ENCODE data around the gene ZNF468. TPM values are rescaled to one million over a fixed set of nuclear protein-coding genes. Genes with fewer than 3 reads are reported as not detected.

The ZNF468 gene
- total and polyA plus RNA-seq, 2 donors (not counting 3 experiments of a cell fraction or from before 2014, with no cell fraction given) = 6.3 to 12.6 TPM

- Histone ChIP-seq H3K79me2 (ENCODE audit: control insufficient read depth, insufficient read depth, low read length) (no peaks in the 10 kb centered on the region), H4K20me1 (replicated peaks; ENCODE audit: control insufficient read depth, extremely low read depth, insufficient read depth, low read length) (no peaks in the 10 kb centered on the region), H3K36me3 (ENCODE audit: control insufficient read depth in 2 of 2, extremely low read depth in 1 of 2, insufficient read depth in 2 of 2, low read length in 2 of 2) (no peaks in the 10 kb centered on the region), H3K27me3 (ENCODE audit: control insufficient read depth in 2 of 2, insufficient read depth in 2 of 2, low read length in 2 of 2) (no peaks in the 10 kb centered on the region), H3K9me3 (replicated peaks; ENCODE audit: control insufficient read depth, insufficient read depth, low read length) (no peaks in the 10 kb centered on the region), H3K9me1 (replicated peaks; ENCODE audit: control insufficient read depth, extremely low read depth, insufficient read depth, low read length) (no peaks in the 10 kb centered on the region), H3K9ac (replicated peaks; ENCODE audit: extremely low read depth, insufficient read depth, low read length) (no peak overlapping the region), H3K4me3 (replicated peaks in 1 of 3; ENCODE audit: insufficient read depth in 1 of 3, low read depth in 1 of 3, low read length in 3 of 3) (no peak overlapping the region), H3K4me2 (ENCODE audit: insufficient read depth, low read length) (no peak overlapping the region), H2AFZ (ENCODE audit: low read depth, low read length) (no peak overlapping the region), H3K4me1 (ENCODE audit: control insufficient read depth, extremely low read depth, insufficient read depth, low read length) (no peaks in the 10 kb centered on the region), H3K27ac (ENCODE audit: insufficient read depth, low read depth, low read length) (no peak overlapping the region)
- CTCF ChIA-PET = no interaction called here
- dilution Hi-C loops (cut with MboI; ENCODE audit: extremely low pct_ligation_motif_present, low sequenced_read_pairs) = no loop called here
- DNase-seq (ENCODE audit: low read depth, low spot score) (no peak), FAIRE-seq (no peak)
- TF ChIP-seq MAX (IDR thresholded peaks at IDR 0.05; ENCODE audit: insufficient read depth, insufficient read length) (no peak), EZH2 (IDR thresholded peaks at IDR 0.05; ENCODE audit: borderline replicate concordance, low read depth, low read length, severe bottlenecking) (no peak), GATA2 (IDR thresholded peaks at IDR 0.05; ENCODE audit: insufficient read depth, insufficient read length, low read depth, low read length) (no peak), FOS (IDR thresholded peaks at IDR 0.05; ENCODE audit: borderline replicate concordance, insufficient read depth, low read length) (no peak), POLR2AphosphoS5 (IDR thresholded peaks at IDR 0.05; ENCODE audit: insufficient read depth, low read depth, low read length) (no peak), JUN (IDR thresholded peaks at IDR 0.05; ENCODE audit: borderline replicate concordance, insufficient read depth, insufficient read length, low read depth) (no peak), MYC (IDR thresholded peaks at IDR 0.05; ENCODE audit: low read depth, low read length) (no peak), POLR2A (IDR thresholded peaks at IDR 0.05; ENCODE audit: low read depth, low read length) (no peak)
- TF ChIP-seq, protein P1, sequence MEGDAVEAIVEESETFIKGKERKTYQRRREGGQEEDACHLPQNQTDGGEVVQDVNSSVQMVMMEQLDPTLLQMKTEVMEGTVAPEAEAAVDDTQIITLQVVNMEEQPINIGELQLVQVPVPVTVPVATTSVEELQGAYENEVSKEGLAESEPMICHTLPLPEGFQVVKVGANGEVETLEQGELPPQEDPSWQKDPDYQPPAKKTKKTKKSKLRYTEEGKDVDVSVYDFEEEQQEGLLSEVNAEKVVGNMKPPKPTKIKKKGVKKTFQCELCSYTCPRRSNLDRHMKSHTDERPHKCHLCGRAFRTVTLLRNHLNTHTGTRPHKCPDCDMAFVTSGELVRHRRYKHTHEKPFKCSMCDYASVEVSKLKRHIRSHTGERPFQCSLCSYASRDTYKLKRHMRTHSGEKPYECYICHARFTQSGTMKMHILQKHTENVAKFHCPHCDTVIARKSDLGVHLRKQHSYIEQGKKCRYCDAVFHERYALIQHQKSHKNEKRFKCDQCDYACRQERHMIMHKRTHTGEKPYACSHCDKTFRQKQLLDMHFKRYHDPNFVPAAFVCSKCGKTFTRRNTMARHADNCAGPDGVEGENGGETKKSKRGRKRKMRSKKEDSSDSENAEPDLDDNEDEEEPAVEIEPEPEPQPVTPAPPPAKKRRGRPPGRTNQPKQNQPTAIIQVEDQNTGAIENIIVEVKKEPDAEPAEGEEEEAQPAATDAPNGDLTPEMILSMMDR (IDR thresholded peaks at IDR 0.05; ENCODE audit: extremely low read depth in 1 of 2, insufficient read depth in 1 of 2, low read depth in 1 of 2, low read length in 2 of 2) = no peak
- intact Hi-C loops (cut with micrococcal nuclease) = no loop called here
- POLR2A ChIA-PET = no interaction called here
- BruUV-seq (replicated peaks) = no TSS peak
Measured at GRCh38 chr19:52825765-52826164, 31.7 kb downstream of the ZNF468 start.

Data from endothelial cell of umbilical vein (primary cell).